GM21528 (cell line): Measurements from ENCODE around the gene UPP2.

ENCODE experiments used
- ATAC-seq: cut with Tn5 transposase; IDR thresholded peaks from one replicate; pipeline ENCODE4 v1.9.1; 2021; ENCODE audit warnings: mild to moderate bottlenecking, moderate library complexity; ENCODE audit not compliant: unreplicated experiment, low FRiP score

The UPP2 gene

GRCh38 chr2:158101384-158101926 is at the start of gene UPP2:
Gene UPP2 (plus strand): TSS chr2:158101876. CDS start chr2:158102064, 188 bp downstream.
- no peak for ATAC-seq

- no peak for ATAC-seq
Observed at GRCh38 chr2:158052761-158053160, 48.9 kb upstream of the UPP2 start.

GRCh38 chr2:158056875-158057274 is 44.8 kb upstream of the UPP2 start:
- no peak for ATAC-seq

- ATAC-seq = no peak
Observed at GRCh38 chr2:158060160-158060834, 41.4 kb upstream of the UPP2 start.

- no peak for ATAC-seq
Observed at GRCh38 chr2:158060835-158061435, 40.7 kb upstream of the UPP2 start.

GRCh38 chr2:158061763-158062162 is 39.9 kb upstream of the UPP2 start:
- ATAC-seq = no peak

GRCh38 chr2:158066046-158066713 is 35.5 kb upstream of the UPP2 start:
- ATAC-seq = no peak

- ATAC-seq = no peak
Observed at GRCh38 chr2:158071018-158071417, 30.7 kb upstream of the UPP2 start.

- ATAC-seq = no peak
Observed at GRCh38 chr2:158072361-158072760, 29.3 kb upstream of the UPP2 start.

- no peak for ATAC-seq
Observed at GRCh38 chr2:158079672-158080071, 22.0 kb upstream of the UPP2 start.

GRCh38 chr2:158088093-158088492 is 13.6 kb upstream of the UPP2 start:
- no peak for ATAC-seq

GRCh38 chr2:158089322-158089721 is 12.4 kb upstream of the UPP2 start:
- ATAC-seq = no peak

GRCh38 chr2:158091647-158092046 is 10.0 kb upstream of the UPP2 start:
- no peak for ATAC-seq

GRCh38 chr2:158094487-158095092 is 7.1 kb upstream of the UPP2 start:
- no peak for ATAC-seq

GRCh38 chr2:158095269-158095668 is 6.4 kb upstream of the UPP2 start:
- ATAC-seq = no peak

GRCh38 chr2:158095912-158096311 is 5.8 kb upstream of the UPP2 start:
- ATAC-seq = no peak

GRCh38 chr2:158097481-158097880 is 4.2 kb upstream of the UPP2 start:
- no peak for ATAC-seq

- ATAC-seq = no peak
Observed at GRCh38 chr2:158098178-158098577, 3.5 kb upstream of the UPP2 start.

- no peak for ATAC-seq
Observed at GRCh38 chr2:158099716-158100115, 2.0 kb upstream of the UPP2 start.

- no peak for ATAC-seq
Observed at GRCh38 chr2:158100411-158100810, 1.3 kb upstream of the UPP2 start.

- ATAC-seq = no peak
Observed at GRCh38 chr2:158102446-158102845, 770 bp downstream of the UPP2 start.
